ENCODE data around the gene TARBP1. TPM values are rescaled to one million over a fixed set of nuclear protein-coding genes. Genes with fewer than 3 reads are reported as not detected.
A peak's percentile ranks its signal among the peaks of the same experiment; 100 is the strongest.

Gene TARBP1
- total RNA-seq, 2 donors from 2014 or later, result 20.7 to 22.2 TPM

GRCh38 chr1:234440348-234440747 is 38.6 kb downstream of the TARBP1 start:
- H3K27me3 Mint-ChIP-seq, result no peaks in the 10 kb centered on the region
- peaks cover 4% of the 10 kb centered on the region for H3K4me1 Mint-ChIP-seq
- peaks cover 89% of the 10 kb centered on the region for H3K36me3 Mint-ChIP-seq (ENCODE audit: low read depth)
- ATAC-seq (replicated peaks), result no peak
- no peak overlapping the region for H3K4me3 Mint-ChIP-seq
- H3K9me3 Mint-ChIP-seq, result peaks cover 3% of the 10 kb centered on the region
- H3K27ac Mint-ChIP-seq, result no peak overlapping the region

- H3K4me3 Mint-ChIP-seq, result no peak overlapping the region
- peaks cover 85% of the 10 kb centered on the region for H3K36me3 Mint-ChIP-seq (ENCODE audit: low read depth)
These were observed 40.4 kb downstream of the TARBP1 start for GRCh38 chr1:234438579-234438978.

GRCh38 chr1:234437423-234438171 is 41.4 kb downstream of the TARBP1 start:
- Mint-ChIP-seq H3K27ac (no peak overlapping the region), H3K4me3 (no peak overlapping the region), H3K4me1 (peaks cover 10% of the 10 kb centered on the region), H3K36me3 (ENCODE audit: low read depth) (peaks cover 84% of the 10 kb centered on the region), H3K27me3 (no peaks in the 10 kb centered on the region), H3K9me3 (peaks cover 3% of the 10 kb centered on the region)
- no peak for ATAC-seq (replicated peaks)

More at GRCh38 chr1:234438579-234438978, 40.4 kb downstream of the TARBP1 start:
- Mint-ChIP-seq H3K9me3 (peaks cover 3% of the 10 kb centered on the region), H3K27ac (peak overlapping the region; percentile 20), H3K27me3 (no peaks in the 10 kb centered on the region), H3K4me1 (peaks cover 7% of the 10 kb centered on the region)
- ATAC-seq (replicated peaks), result no peak

GRCh38 chr1:234435620-234436019 is 43.4 kb downstream of the TARBP1 start:
- H3K27ac Mint-ChIP-seq, result no peak overlapping the region
- no peaks in the 10 kb centered on the region for H3K27me3 Mint-ChIP-seq
- H3K4me3 Mint-ChIP-seq, result no peak overlapping the region
- ATAC-seq (replicated peaks), result no peak
- H3K9me3 Mint-ChIP-seq, result peaks cover 3% of the 10 kb centered on the region
- H3K4me1 Mint-ChIP-seq, result peaks cover 10% of the 10 kb centered on the region
- H3K36me3 Mint-ChIP-seq (ENCODE audit: low read depth), result peaks cover 83% of the 10 kb centered on the region

GRCh38 chr1:234434706-234435105 is 44.3 kb downstream of the TARBP1 start:
- Mint-ChIP-seq H3K9me3 (no peaks in the 10 kb centered on the region), H3K36me3 (ENCODE audit: low read depth) (peaks cover 84% of the 10 kb centered on the region), H3K27me3 (no peaks in the 10 kb centered on the region), H3K4me3 (no peak overlapping the region), H3K4me1 (peaks cover 10% of the 10 kb centered on the region), H3K27ac (no peak overlapping the region)
- no peak for ATAC-seq (replicated peaks)

- Mint-ChIP-seq H3K36me3 (ENCODE audit: low read depth) (peaks cover 84% of the 10 kb centered on the region), H3K4me1 (peaks cover 10% of the 10 kb centered on the region), H3K9me3 (no peaks in the 10 kb centered on the region), H3K4me3 (no peak overlapping the region), H3K27ac (no peak overlapping the region), H3K27me3 (no peaks in the 10 kb centered on the region)
- peak; percentile 91 for ATAC-seq (replicated peaks)
These were observed 45.3 kb downstream of the TARBP1 start for GRCh38 chr1:234433563-234434285.

- no peak overlapping the region for H3K27ac Mint-ChIP-seq
- no peaks in the 10 kb centered on the region for H3K27me3 Mint-ChIP-seq
- H3K4me1 Mint-ChIP-seq, result peaks cover 6% of the 10 kb centered on the region
- no peaks in the 10 kb centered on the region for H3K9me3 Mint-ChIP-seq
- H3K36me3 Mint-ChIP-seq (ENCODE audit: low read depth), result peaks cover 88% of the 10 kb centered on the region
- no peak for ATAC-seq (replicated peaks)
- no peak overlapping the region for H3K4me3 Mint-ChIP-seq
These were observed 47.7 kb downstream of the TARBP1 start for GRCh38 chr1:234431255-234431654.

GRCh38 chr1:234430691-234431090 is 48.3 kb downstream of the TARBP1 start:
- H3K36me3 Mint-ChIP-seq (ENCODE audit: low read depth), result peaks cover 93% of the 10 kb centered on the region
- no peaks in the 10 kb centered on the region for H3K27me3 Mint-ChIP-seq
- ATAC-seq (replicated peaks), result no peak
- H3K4me3 Mint-ChIP-seq, result no peak overlapping the region
- no peaks in the 10 kb centered on the region for H3K9me3 Mint-ChIP-seq
- peak overlapping the region; percentile 67 for H3K27ac Mint-ChIP-seq
- H3K4me1 Mint-ChIP-seq, result peaks cover 6% of the 10 kb centered on the region

GRCh38 chr1:234429434-234429806 is 49.6 kb downstream of the TARBP1 start:
- Mint-ChIP-seq H3K27ac (no peak overlapping the region), H3K9me3 (no peaks in the 10 kb centered on the region), H3K4me1 (peaks cover 6% of the 10 kb centered on the region), H3K27me3 (no peaks in the 10 kb centered on the region), H3K36me3 (ENCODE audit: low read depth) (peaks cover 95% of the 10 kb centered on the region), H3K4me3 (no peak overlapping the region)
- ATAC-seq (replicated peaks), result no peak

- Mint-ChIP-seq H3K36me3 (ENCODE audit: low read depth) (peaks cover 96% of the 10 kb centered on the region), H3K4me1 (no peaks in the 10 kb centered on the region), H3K9me3 (no peaks in the 10 kb centered on the region), H3K27ac (no peak overlapping the region), H3K4me3 (no peak overlapping the region), H3K27me3 (no peaks in the 10 kb centered on the region)
- ATAC-seq (replicated peaks), result no peak
These were observed 50.9 kb downstream of the TARBP1 start for GRCh38 chr1:234427950-234428646.

GRCh38 chr1:234413990-234414389 is 65.0 kb downstream of the TARBP1 start:
- H3K4me1 Mint-ChIP-seq, result peaks cover 4% of the 10 kb centered on the region
- H3K4me3 Mint-ChIP-seq, result no peak overlapping the region
- no peaks in the 10 kb centered on the region for H3K9me3 Mint-ChIP-seq
- H3K27ac Mint-ChIP-seq, result no peak overlapping the region
- ATAC-seq (replicated peaks), result no peak
- H3K36me3 Mint-ChIP-seq (ENCODE audit: low read depth), result peaks cover 20% of the 10 kb centered on the region
- no peaks in the 10 kb centered on the region for H3K27me3 Mint-ChIP-seq

GRCh38 chr1:234413485-234413884 is 65.5 kb downstream of the TARBP1 start:
- no peak for ATAC-seq (replicated peaks)
- peaks cover 9% of the 10 kb centered on the region for H3K4me1 Mint-ChIP-seq
- H3K4me3 Mint-ChIP-seq, result no peak overlapping the region
- H3K27ac Mint-ChIP-seq, result peak overlapping the region; percentile 0
- H3K27me3 Mint-ChIP-seq, result no peaks in the 10 kb centered on the region
- H3K9me3 Mint-ChIP-seq, result no peaks in the 10 kb centered on the region
- peaks cover 17% of the 10 kb centered on the region for H3K36me3 Mint-ChIP-seq (ENCODE audit: low read depth)

- H3K4me3 Mint-ChIP-seq, result no peak overlapping the region
- ATAC-seq (replicated peaks), result no peak
These were observed 66.1 kb downstream of the TARBP1 start for GRCh38 chr1:234412830-234413229.

GRCh38 chr1:234409328-234409727 is 69.7 kb downstream of the TARBP1 start:
- Mint-ChIP-seq H3K4me1 (peaks cover 11% of the 10 kb centered on the region), H3K27ac (peak overlapping the region; percentile 84), H3K27me3 (no peaks in the 10 kb centered on the region), H3K36me3 (ENCODE audit: low read depth) (no peaks in the 10 kb centered on the region), H3K9me3 (no peaks in the 10 kb centered on the region), H3K4me3 (peak overlapping the region; percentile 74)
- peak; percentile 68 for ATAC-seq (replicated peaks)

More at GRCh38 chr1:234412830-234413229, 66.1 kb downstream of the TARBP1 start:
- no peaks in the 10 kb centered on the region for H3K27me3 Mint-ChIP-seq
- H3K9me3 Mint-ChIP-seq, result no peaks in the 10 kb centered on the region
- peaks cover 11% of the 10 kb centered on the region for H3K4me1 Mint-ChIP-seq
- no peak overlapping the region for H3K27ac Mint-ChIP-seq
- peaks cover 13% of the 10 kb centered on the region for H3K36me3 Mint-ChIP-seq (ENCODE audit: low read depth)
